ENCODE data around the gene SOWAHD. TPM values are rescaled to one million over a fixed set of nuclear protein-coding genes. Genes with fewer than 3 reads are reported as not detected.

Gene SOWAHD, protein sequence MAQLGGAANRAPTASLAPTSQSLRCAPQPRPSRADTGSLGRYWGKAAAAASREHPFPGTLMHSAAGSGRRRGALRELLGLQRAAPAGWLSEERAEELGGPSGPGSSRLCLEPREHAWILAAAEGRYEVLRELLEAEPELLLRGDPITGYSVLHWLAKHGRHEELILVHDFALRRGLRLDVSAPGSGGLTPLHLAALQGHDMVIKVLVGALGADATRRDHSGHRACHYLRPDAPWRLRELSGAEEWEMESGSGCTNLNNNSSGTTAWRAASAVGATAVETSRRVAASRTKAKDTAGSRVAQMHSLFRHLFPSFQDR
- total RNA-seq (2013), result 14.9 TPM
- polyA plus RNA-seq (1 to 10 TPM; 3.8 to 7.4 (median 4.0) TPM), polyA minus RNA-seq (22.0 and 32.2 TPM in 2 replicates), total RNA-seq (0.17 to 2.7 (median 1.2) reads per million in 11 experiments)

DNA sequence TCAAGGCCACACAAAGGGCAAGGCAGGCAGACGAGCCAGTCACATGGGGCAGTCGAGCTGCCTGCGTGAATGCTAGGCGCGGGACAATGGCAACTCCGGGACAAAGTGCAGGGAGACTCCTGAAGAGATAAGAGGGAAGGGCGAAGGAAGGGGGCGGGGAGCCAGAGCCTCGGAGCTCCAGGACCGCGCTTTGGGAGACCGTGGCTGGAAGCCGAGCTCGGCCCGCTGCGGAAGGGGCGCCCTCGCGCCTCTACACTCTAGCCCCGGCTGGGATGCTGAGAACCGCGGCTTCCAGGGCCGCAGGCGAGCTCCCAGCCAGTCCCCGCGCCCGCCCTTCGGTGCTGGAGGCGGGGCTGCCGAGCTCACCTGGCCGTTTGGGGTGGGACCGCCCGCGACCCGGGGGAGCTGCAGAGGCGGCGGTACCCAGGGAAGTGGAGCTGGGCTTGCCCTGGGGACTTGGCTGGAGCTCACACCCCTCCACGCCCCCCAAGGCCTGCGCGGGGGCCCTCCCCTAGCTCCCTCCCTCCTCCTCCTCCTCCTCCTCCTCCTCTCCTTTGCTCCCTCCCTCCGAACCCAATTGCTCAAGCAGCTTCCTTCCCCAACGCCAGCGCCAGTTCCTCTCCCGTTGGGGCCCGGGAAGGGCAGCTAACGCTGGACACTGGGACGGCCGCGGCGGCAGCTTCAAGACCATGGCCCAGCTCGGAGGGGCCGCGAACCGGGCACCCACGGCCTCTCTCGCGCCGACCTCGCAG, at the start of gene SOWAHD:
SOWAHD (plus strand) TSS at position 610 of the 752 bp plus-strand sequence; CDS start at position 690, 80 bp downstream.
- no peaks in the 10 kb centered on the region for H3K27me3 ChIP-seq (ENCODE audit: control insufficient read depth in 2 of 2, insufficient read depth in 2 of 2, low read length in 2 of 2)
- no peaks in the 10 kb centered on the region for H3K9me3 ChIP-seq (replicated peaks in 1 of 2; ENCODE audit: control insufficient read depth in 1 of 2, insufficient read depth in 1 of 2, low read length in 2 of 2)
- H3K4me3 ChIP-seq (replicated peaks in 1 of 3; ENCODE audit: low read depth in 2 of 3, low read length in 3 of 3), result peak within 1 kb of the TSS; percentile 62 to 81 (median 64)
- Mint-ChIP-seq H3K9me3 (peaks cover 0 to 6% (median 0%) of the 10 kb centered on the region in 7 donors), H3K4me3 (peak within 1 kb of the TSS; percentile 83 to 93), H3K27ac (peak within 1 kb of the TSS; percentile 79 to 93 (median 86)), H3K4me1 (peaks cover 64% of the 10 kb centered on the region), H3K27me3 (ENCODE audit: low read depth in 3 of 3) (peaks cover 0 to 16% (median 0%) of the 10 kb centered on the region in 3 donors), H3K36me3 (peaks cover 4 to 6% of the 10 kb centered on the region in 2 donors)
- peaks cover 12% of the 10 kb centered on the region for H4K20me1 ChIP-seq (ENCODE audit: insufficient read depth, low read length)
- H3K36me3 ChIP-seq (replicated peaks in 1 of 2; ENCODE audit: control insufficient read depth in 1 of 2, insufficient read depth in 2 of 2, low read length in 2 of 2), result no peaks in the 10 kb centered on the region
- peaks cover 63 to 66% of the 10 kb centered on the region in 2 donors for H3K4me1 ChIP-seq (ENCODE audit: control insufficient read depth in 1 of 2, insufficient read depth in 2 of 2, low read length in 2 of 2)
- intact Hi-C loops (cut with micrococcal nuclease), result loop anchor here in 1 of 2 donors (10.0 kb wide), 1 partner anchor 63 kb away; the partner anchor contains the start of gene SEPTIN6
- H3K9ac ChIP-seq (ENCODE audit: insufficient read depth, low read length, poor library complexity, severe bottlenecking), result peak within 1 kb of the TSS; percentile 70
- TF ChIP-seq, protein P1, sequence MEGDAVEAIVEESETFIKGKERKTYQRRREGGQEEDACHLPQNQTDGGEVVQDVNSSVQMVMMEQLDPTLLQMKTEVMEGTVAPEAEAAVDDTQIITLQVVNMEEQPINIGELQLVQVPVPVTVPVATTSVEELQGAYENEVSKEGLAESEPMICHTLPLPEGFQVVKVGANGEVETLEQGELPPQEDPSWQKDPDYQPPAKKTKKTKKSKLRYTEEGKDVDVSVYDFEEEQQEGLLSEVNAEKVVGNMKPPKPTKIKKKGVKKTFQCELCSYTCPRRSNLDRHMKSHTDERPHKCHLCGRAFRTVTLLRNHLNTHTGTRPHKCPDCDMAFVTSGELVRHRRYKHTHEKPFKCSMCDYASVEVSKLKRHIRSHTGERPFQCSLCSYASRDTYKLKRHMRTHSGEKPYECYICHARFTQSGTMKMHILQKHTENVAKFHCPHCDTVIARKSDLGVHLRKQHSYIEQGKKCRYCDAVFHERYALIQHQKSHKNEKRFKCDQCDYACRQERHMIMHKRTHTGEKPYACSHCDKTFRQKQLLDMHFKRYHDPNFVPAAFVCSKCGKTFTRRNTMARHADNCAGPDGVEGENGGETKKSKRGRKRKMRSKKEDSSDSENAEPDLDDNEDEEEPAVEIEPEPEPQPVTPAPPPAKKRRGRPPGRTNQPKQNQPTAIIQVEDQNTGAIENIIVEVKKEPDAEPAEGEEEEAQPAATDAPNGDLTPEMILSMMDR (IDR thresholded peaks at IDR 0.05), result no peak
- peak in 2 of 3 donors; percentile 34 to 48 for DNase-seq
- peak within 1 kb of the TSS; percentile 80 to 83 for H3K27ac ChIP-seq (ENCODE audit: low read depth in 1 of 2, low read length in 2 of 2)
- peak within 1 kb of the TSS; percentile 87 for H3K4me2 ChIP-seq (replicated peaks; ENCODE audit: extremely low read depth, low read length, poor library complexity, severe bottlenecking)
- under 1% methylated on average over 49 of the region's 59 CpGs for WGBS (ENCODE audit: insufficient coverage)
- H2AFZ ChIP-seq (ENCODE audit: insufficient read depth, low read depth, low read length, poor library complexity, severe bottlenecking), result peak within 1 kb of the TSS; percentile 73
- peaks cover 54% of the 10 kb centered on the region for H3K79me2 ChIP-seq (ENCODE audit: insufficient read depth, low read length)

DNA sequence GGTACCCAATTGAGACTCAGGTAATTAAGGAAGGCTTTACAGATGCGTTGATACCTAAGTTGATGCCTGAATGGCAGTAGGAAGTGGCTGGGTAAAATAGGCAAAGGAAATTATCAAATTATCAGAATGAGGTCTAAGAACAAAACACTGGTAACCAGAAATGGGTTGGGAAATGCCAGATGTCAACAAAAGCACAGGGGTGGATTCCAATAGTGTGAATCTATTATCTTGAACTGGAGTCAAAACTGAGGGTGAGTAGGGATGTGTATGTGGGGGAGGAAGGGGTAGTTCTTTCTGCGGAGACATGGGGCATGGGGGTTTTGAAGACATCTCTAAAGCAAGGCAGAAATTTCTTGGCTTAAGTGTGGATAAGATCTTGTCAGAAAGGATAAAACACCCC, 49.5 kb upstream of the SOWAHD start:
- Mint-ChIP-seq H3K36me3 (no peaks in the 10 kb centered on the region), H3K9me3 (peaks cover 0 to 3% (median 0%) of the 10 kb centered on the region in 7 donors), H3K4me3 (no peak overlapping the region), H3K27ac (no peak overlapping the region), H3K4me1 (peaks cover 8% of the 10 kb centered on the region), H3K27me3 (ENCODE audit: low read depth in 3 of 3) (peaks cover 0 to 22% (median 2%) of the 10 kb centered on the region in 3 donors)
- Histone ChIP-seq H4K20me1 (ENCODE audit: insufficient read depth, low read length) (no peaks in the 10 kb centered on the region), H3K4me2 (replicated peaks; ENCODE audit: extremely low read depth, low read length, poor library complexity, severe bottlenecking) (no peak overlapping the region), H3K4me1 (ENCODE audit: control insufficient read depth in 1 of 2, insufficient read depth in 2 of 2, low read length in 2 of 2) (no peaks in the 10 kb centered on the region), H3K79me2 (ENCODE audit: insufficient read depth, low read length) (no peaks in the 10 kb centered on the region), H3K9ac (ENCODE audit: insufficient read depth, low read length, poor library complexity, severe bottlenecking) (no peak overlapping the region), H3K9me3 (replicated peaks in 1 of 2; ENCODE audit: control insufficient read depth in 1 of 2, insufficient read depth in 1 of 2, low read length in 2 of 2) (no peaks in the 10 kb centered on the region), H3K36me3 (replicated peaks in 1 of 2; ENCODE audit: control insufficient read depth in 1 of 2, insufficient read depth in 2 of 2, low read length in 2 of 2) (no peaks in the 10 kb centered on the region), H3K4me3 (replicated peaks in 1 of 3; ENCODE audit: low read depth in 2 of 3, low read length in 3 of 3) (no peak overlapping the region), H2AFZ (ENCODE audit: insufficient read depth, low read depth, low read length, poor library complexity, severe bottlenecking) (no peak overlapping the region), H3K27ac (ENCODE audit: low read depth in 1 of 2, low read length in 2 of 2) (no peak overlapping the region), H3K27me3 (ENCODE audit: control insufficient read depth in 2 of 2, insufficient read depth in 2 of 2, low read length in 2 of 2) (no peaks in the 10 kb centered on the region)
- no peak for DNase-seq
- intact Hi-C loops (cut with micrococcal nuclease), result no loop called here
- WGBS (ENCODE audit: insufficient coverage), result no CpG with 5 or more reads among the region's 2 CpGs
- TF ChIP-seq, protein P1 (IDR thresholded peaks at IDR 0.05), result no peak
